GM12892 (cell line): ENCODE results near the gene DOK1.

ENCODE experiments used
- POLR2A ChIP-seq: IDR thresholded peaks from 2 replicates; pipeline ENCODE4 v1.6.1; 2011; ENCODE audit warnings: low read depth, low read length, control low read depth
- POLR2AphosphoS5 ChIP-seq: IDR thresholded peaks from 2 replicates; pipeline ENCODE4 v1.6.1; 2011; ENCODE audit warnings: low read depth, low read length, control low read depth
- TAF1 ChIP-seq: IDR thresholded peaks from 2 replicates; pipeline ENCODE4 v1.6.1; 2011; ENCODE audit warnings: low read depth, mild to moderate bottlenecking, control low read depth, low read length, borderline replicate concordance

GRCh38 chr2:74566754-74567085 lies 12.2 kb downstream of the DOK1 start:
- no peak for TF ChIP-seq POLR2A
- no peak for TF ChIP-seq TAF1
- no peak for TF ChIP-seq POLR2AphosphoS5
